NCI-H187 (cell line): ENCODE results near the gene DCXR.
"Not testable (repeated sequence)": the region's sequence is repeated elsewhere in the genome, so short reads cannot be mapped to it uniquely, and the experiment has no call there.

ENCODE experiments used
- DNase-seq, 2 experiments: peaks; one replicate each; lab custom pipeline; 2025; lab: John Stamatoyannopoulos, UW

DCXR gene

GRCh38 chr17:82039695-82040299, 2.3 kb upstream of the DCXR start:
- DNase-seq: no peak

DNA sequence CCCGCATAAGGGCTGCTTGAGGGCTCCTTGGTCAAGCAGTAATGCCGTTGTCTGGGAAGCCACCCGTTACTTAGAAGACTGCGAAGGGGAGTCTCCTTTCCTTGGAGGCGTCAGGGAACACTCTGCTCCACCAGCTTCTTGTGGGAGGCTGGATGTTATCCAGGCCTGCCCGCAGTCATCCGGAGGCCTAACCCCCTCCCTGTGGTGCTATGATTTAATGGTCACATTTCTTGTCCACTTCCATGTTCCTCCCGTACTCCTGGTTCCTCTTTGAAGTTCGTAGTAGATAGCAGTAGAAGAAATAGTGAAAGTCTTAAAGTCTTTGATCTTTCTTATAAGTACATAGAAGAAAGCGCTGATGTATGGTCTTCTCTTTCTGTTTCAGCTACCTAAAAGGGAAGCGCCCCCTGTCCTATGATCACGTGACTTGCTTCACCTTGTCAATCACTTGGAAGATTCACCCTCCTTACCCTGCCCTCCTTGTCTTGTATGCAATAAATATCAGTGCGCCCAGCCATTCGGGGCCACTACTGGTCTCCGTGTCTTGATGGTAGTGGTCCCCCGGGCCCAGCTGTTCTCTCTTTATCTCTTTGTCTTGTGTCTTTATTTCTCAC, 1.4 kb upstream of the DCXR start:
- DNase-seq: not testable (repeated sequence)

- DNase-seq: no peak
Observed at GRCh38 chr17:82037889-82038195, 345 bp upstream of the DCXR start.

GRCh38 chr17:82036634-82037091, 834 bp downstream of the DCXR start:
- DNase-seq: no peak

DNA sequence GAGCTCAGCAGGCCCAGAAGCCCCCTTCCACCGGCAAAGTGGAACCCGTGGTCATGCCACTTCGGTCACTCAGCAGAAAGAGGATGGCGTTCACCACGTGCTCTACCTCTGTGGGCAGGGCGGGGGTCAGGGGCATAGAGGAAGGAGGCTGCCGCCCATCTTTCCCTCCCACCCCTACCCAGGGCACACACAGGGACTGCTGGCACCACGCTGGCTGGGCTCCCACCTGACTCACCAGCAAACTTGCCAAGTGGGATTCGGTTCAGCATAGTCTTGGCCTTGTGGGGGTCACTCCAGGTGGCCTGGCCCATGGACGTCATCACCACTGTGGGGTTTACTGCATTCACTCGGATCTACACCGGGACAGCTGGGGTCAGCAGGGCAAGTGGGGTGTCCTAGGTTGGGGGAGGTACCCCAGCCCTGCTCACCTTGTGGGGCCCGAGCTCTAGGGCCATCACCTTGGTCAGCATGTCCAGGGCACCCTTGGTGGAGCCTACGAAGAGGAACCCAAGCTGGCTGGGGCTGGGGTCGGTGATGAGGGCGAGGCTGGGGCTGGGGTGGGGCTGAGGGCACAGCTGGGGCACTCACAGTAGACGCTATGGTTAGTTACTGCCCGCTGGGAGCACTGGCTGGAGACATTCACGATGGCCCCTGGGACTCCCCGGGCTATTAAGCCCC, 1.4 kb downstream of the DCXR start:
- DNase-seq: no peak

- DNase-seq: no peak
Observed at GRCh38 chr17:82035488-82035887, 2.0 kb downstream of the DCXR start.

GRCh38 chr17:82034371-82035011, 3.0 kb downstream of the DCXR start:
- no peak for DNase-seq

GRCh38 chr17:82033359-82034085, 4.0 kb downstream of the DCXR start:
- DNase-seq: no peak

DNA sequence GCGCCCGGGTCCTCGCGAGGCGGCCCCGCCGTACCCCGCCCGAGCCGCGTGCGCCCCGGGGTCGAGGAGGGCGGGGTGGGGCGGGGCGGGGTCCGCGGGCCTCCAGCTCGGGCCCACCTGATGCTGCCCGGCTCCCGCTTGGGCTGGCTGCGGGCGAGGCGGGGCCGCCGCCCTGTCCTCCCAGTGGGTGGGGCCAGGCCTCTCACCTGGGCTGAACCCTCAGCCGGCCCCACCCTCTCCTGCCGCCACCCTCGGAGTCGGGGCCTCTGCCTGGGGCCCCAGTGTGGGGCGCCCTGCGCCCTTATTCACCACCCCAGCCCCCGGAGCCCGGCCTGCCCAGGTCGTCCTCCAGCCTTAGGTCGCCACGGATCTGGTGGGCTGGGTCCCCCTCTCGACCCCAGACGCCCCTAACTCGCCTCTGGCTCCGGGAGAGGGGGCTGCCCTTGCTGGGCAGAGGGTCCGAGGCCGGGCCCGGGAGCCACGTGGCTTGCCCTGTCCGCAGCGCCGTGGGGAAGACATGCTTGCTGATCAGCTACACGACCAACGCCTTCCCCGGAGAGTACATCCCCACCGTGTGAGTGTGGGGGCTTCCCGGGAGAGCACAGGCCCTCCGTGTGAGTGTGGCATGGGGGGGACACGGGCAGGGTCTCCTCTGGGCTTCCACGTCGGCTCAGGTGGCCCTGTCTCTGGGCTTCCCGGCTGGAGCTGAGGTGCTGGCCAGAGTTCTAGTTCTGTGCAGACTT, 5.4 kb downstream of the DCXR start:
- DNase-seq: peak in 1 of 2 experiments; percentile 41

DNA sequence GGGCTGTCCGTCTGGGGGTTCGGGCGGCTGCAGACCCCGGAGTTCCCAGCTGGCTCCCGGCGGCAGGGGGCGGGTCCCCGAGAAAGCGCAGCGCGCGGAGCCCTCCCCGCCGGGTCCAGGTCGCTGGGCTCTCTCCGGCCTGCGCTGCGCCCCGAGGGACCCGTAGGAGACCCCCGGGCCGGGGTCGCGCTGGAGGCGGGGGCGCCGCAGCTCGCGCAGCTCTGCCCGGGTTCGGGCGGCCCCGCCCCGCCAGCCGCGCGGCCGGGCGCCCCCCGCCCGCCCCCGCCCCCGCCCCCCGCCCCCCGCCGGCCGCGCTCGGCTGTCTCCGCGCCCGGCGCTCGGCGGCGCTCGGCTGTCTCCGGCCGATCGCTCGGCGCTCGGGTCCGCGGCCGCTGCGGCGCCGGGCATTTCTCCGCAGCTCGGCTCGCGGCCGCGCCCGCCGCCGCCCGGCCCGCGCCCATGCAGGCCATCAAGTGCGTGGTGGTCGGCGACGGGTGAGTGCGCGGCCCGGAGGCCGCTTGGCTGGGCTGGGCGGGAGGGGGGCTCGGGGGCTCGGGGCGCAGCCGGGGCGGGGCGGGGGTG, 6.1 kb downstream of the DCXR start, which contains the start of gene RAC3:
RAC3 (plus strand) TSS at position 376 of the 582 bp plus-strand sequence; CDS start at position 460, 84 bp downstream.
- peak in 1 of 2 experiments; percentile 42 for DNase-seq

- DNase-seq: peak; percentile 40 to 50
Observed at GRCh38 chr17:82030470-82031302, 6.8 kb downstream of the DCXR start.

DNA sequence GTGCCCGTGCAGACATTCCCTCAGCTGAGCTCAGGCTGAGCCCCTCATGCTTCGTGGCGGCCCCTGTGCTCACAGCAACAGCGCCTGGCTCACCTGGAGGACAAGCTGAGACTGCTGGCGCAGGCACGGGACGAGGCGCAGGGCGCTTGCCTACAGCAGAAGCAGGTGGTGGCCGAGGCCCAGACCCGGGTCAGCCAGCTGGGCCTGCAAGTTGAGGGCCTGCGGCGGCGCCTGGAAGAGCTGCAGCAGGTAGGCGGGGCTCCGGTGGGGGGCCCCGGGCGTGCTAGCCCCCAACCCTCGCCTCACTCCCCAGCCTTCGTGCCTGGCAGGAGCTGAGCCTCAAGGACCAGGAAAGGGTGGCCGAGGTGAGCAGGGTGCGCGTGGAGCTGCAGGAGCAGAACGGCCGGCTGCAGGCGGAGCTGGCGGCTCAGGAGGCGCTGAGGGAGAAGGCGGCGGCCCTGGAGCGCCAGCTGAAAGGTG, 7.5 kb downstream of the DCXR start:
- DNase-seq: no peak

GRCh38 chr17:82029391-82029790, 8.1 kb downstream of the DCXR start:
- no peak for DNase-seq

GRCh38 chr17:82028966-82029365, 8.5 kb downstream of the DCXR start:
- no peak for DNase-seq

GRCh38 chr17:82028246-82028645, 9.3 kb downstream of the DCXR start:
- no peak for DNase-seq

DNA sequence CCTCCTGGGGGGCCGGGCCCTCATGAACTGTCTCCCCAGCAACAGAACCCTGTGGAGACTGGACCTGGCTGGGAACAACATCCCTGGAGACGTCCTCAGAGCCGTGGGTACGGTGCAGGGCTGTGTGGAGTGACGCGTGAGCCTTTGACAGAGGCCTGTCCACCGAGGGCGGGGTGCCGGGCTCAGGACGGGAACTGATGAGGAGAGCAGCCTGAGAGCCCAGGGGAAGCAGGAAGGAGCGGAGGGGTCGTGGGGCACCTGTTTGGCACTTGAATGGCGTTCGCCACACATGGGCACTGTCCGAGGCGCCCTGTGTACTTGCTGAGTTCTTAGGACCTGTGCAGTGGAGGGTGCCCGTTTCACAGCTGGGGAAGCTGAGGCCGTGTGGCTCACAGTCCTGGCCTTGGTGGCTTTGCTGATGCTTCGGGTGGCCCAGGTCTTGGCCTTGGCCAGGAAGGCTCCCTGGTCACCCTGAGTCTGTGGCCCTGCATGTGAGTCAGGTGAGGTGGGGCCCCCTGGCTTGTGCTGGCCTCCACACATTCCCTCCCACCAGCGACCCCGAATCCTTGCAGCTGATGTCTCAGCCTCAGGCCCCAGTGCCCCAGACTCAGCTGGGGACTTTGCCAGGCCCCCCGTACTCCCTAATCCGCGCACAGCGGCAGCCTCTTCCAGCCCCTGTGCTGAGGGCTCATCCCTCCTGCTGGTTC, 11.9 kb downstream of the DCXR start:
- DNase-seq: no peak

GRCh38 chr17:82024859-82025258, 12.6 kb downstream of the DCXR start:
- DNase-seq: no peak

DNA sequence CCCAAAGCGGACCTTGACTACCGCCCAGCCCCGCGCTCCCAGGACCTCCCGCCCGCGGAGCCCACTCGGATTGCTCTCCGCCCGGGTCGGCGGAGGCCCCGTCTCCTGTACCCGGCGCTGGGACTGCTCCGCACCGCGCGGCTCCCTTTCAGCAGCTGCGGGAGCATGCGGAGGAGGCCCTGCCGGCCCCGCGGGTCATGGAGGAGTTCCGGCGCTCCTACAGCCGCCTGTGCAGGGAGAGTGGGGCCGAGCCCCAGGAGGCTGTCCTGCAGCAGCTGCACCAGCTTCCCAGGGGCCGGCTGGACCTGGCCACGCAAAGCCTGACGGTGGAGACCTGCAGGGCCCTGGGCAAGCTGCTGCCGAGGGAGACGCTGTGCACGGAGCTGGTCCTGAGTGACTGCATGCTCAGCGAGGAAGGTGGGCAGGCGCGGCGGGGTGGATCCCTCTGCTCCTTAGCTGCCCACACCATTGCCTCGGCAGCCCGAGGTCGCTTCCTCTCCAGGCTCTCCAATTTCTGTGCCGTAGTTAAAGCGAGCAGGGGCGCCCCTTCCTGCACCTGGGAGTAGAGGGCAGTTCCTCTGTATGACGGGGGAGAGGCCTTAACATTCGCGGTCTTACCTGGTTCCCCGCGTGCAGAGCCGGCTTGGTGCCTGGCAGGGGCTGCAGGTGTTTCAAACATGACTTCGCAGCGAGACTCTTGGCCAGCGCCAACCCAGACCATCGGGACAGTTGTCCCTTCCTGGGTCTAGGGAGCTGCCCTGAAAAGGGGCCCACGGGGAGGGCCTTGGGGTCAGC, 13.9 kb downstream of the DCXR start:
- no peak for DNase-seq
